Neural progenitor cell (in vitro differentiated cells): ENCODE results near the gene LRRC47.

Experiments
- EZH2 ChIP-seq: fragments of 200-600 bp; sonication (generic); IDR thresholded peaks from 2 replicates; pipeline ENCODE4 v1.6.1; 2017; ENCODE audit warnings: antibody characterized with exemption, mild to moderate bottlenecking, moderate library complexity
- TF ChIP-seq, protein P1 (sequence below): fragments of 200-600 bp; sonication (generic); IDR thresholded peaks from 2 replicates; pipeline ENCODE4 v1.5.1; 2017; ENCODE audit warnings: antibody characterized with exemption, mild to moderate bottlenecking

DNA sequence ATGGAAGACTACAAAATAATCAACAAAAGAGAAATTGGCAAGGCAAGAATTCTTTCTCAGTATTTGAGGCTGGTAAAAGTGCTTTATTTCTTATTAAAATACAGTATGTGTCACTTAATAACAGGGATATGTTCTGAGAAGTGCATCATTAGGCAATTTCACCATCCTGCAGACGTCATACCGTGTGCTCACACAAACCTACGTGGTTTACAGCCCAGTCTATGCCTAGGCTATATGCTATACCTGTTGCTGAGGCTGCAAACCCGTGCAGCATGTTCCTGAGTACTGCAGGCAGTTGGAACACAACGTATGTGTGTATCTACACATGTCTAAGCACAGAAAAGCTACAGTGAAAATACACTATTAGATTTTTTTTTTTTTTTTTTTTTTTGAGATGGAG is 46.8 kb downstream of the LRRC47 start:
- TF ChIP-seq, protein P1, sequence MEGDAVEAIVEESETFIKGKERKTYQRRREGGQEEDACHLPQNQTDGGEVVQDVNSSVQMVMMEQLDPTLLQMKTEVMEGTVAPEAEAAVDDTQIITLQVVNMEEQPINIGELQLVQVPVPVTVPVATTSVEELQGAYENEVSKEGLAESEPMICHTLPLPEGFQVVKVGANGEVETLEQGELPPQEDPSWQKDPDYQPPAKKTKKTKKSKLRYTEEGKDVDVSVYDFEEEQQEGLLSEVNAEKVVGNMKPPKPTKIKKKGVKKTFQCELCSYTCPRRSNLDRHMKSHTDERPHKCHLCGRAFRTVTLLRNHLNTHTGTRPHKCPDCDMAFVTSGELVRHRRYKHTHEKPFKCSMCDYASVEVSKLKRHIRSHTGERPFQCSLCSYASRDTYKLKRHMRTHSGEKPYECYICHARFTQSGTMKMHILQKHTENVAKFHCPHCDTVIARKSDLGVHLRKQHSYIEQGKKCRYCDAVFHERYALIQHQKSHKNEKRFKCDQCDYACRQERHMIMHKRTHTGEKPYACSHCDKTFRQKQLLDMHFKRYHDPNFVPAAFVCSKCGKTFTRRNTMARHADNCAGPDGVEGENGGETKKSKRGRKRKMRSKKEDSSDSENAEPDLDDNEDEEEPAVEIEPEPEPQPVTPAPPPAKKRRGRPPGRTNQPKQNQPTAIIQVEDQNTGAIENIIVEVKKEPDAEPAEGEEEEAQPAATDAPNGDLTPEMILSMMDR, result no peak
- TF ChIP-seq EZH2, result no peak
